ENCODE results near the gene STARD3.

- TF ChIP-seq POLR2A (IDR thresholded peaks at IDR 0.05) (no peak), EP300 (IDR thresholded peaks at IDR 0.05) (no peak), POLR2AphosphoS5 (IDR thresholded peaks at IDR 0.05) (no peak), CTCF (IDR thresholded peaks at IDR 0.05) (no peak)
Measured at GRCh38 chr17:39706383-39706782, 69.4 kb downstream of the STARD3 start.
